Omental fat pad (tissue), 4 donors: ENCODE data around the gene DDR2. TPM values are rescaled to one million over a fixed set of nuclear protein-coding genes. Genes with fewer than 3 reads are reported as not detected.

ENCODE experiments used
- ATAC-seq: fragments of 150-250 bp; one replicate; pipeline ENCODE4 v1.9.1; 2016; ENCODE audit warnings: mild to moderate bottlenecking, moderate library complexity; ENCODE audit not compliant: low FRiP score
- DNase-seq: peaks from one replicate; pipeline ENCODE4 v3.0.0-alpha.2; 2019; ENCODE audit warnings: low spot score
- small RNA-seq: library from RNA; depleted of rRNA; stranded (forward); fragments of <200 nt; gene quantifications from one replicate; pipeline ENCODE3, GENCODE V24; 2016
- total RNA-seq, 4 donors: library from RNA; depleted of rRNA; stranded (reverse); fragments of >200 nt; gene quantifications; one replicate each; pipeline ENCODE4 v1.1.0, GENCODE V29; 2016
- TF ChIP-seq, protein P1 (sequence below), 3 donors: fragments of 450-650 bp; IDR thresholded peaks; one replicate each; pipeline ENCODE4 v1.5.1; 2016 to 2017; ENCODE audit warnings: antibody characterized with exemption in 3 of 3, mild to moderate bottlenecking in 3 of 3, moderate library complexity in 2 of 3

DDR2 gene
- total RNA-seq, 4 donors from 2014 or later, result 140 to 164 (median 145) TPM

DNA sequence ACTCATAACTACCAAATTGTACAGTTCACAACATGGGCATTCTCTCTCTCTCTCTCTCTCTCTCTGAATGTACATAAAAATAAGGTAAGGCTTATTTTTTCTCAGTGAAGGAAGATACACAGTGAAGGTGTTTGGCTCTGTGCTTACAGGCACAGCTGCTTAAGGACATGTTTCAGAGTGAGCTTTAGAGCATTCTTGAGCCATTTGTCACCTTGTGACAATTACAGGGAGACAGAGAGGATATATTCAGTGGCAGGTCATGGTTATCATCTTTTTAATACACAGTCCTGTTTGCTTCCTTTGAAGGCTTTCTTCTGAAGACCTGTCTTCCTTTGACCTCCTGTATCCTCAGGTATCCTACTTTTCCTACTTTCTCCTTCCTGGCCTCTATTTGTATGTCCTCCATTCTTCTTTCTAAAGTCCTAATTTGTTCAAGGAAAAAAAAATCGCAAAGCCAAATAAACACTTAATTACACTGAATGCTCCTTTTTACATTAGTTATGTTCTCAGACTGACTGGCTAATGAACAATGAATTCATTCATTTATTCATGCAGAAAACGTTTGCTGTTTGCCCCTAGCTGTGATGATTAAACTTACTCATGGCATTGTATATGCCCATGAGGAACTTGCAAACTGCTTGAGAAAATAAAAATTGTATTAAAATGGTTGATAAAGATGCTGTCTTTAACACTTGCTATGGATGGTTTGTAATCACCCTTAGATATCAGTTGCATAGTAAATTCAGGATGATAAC, 191.7 kb downstream of the DDR2 start:
- ATAC-seq (no peak), DNase-seq (no peak)
- TF ChIP-seq, protein P1, sequence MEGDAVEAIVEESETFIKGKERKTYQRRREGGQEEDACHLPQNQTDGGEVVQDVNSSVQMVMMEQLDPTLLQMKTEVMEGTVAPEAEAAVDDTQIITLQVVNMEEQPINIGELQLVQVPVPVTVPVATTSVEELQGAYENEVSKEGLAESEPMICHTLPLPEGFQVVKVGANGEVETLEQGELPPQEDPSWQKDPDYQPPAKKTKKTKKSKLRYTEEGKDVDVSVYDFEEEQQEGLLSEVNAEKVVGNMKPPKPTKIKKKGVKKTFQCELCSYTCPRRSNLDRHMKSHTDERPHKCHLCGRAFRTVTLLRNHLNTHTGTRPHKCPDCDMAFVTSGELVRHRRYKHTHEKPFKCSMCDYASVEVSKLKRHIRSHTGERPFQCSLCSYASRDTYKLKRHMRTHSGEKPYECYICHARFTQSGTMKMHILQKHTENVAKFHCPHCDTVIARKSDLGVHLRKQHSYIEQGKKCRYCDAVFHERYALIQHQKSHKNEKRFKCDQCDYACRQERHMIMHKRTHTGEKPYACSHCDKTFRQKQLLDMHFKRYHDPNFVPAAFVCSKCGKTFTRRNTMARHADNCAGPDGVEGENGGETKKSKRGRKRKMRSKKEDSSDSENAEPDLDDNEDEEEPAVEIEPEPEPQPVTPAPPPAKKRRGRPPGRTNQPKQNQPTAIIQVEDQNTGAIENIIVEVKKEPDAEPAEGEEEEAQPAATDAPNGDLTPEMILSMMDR (IDR thresholded peaks at IDR 0.05), result no peak

DNA sequence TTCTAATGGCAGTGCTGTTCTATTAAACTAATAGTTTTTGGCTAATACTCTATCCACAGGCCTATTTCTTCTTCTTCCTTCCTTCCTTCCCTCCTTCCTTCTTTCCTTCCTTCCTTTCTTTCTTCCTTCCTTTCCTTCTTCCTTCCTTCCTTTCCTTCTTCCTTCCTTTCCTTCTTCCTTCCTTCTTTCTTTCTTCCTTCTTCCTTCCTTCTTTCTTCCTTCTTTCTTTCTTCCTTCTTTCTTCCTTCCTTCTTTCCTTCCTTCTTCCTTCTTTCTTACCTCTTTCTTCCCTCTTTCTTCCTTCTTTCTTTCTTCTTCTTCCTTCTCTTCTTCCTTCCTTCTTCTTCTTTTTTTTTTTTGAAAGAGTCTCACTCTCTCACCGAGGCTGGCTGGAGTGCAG, 197.0 kb downstream of the DDR2 start:
- ATAC-seq, result no peak
- no peak for DNase-seq
- TF ChIP-seq, protein P1 (IDR thresholded peaks at IDR 0.05), result no peak

DNA sequence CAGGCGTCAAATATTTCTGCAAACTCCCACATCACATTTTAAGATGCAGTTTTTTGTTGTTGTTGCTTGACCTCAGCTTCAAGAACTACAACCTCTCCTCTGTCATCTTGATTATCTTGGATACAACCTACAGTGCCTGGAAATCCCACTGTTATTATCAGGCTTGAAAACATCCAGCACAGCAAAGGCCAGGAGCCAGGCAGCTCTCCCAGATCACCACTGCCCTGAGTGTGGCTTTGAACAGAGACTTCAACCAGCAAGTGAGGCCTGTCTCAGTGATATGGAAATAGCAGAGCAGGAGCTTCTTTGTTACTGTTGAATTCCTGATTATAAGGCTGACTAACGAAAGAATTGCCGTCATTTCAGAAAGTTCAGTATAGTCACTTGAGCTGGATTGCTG, 200.2 kb downstream of the DDR2 start:
- TF ChIP-seq, protein P1 (IDR thresholded peaks at IDR 0.05), result no peak
- no peak for DNase-seq
- no peak for ATAC-seq

DNA sequence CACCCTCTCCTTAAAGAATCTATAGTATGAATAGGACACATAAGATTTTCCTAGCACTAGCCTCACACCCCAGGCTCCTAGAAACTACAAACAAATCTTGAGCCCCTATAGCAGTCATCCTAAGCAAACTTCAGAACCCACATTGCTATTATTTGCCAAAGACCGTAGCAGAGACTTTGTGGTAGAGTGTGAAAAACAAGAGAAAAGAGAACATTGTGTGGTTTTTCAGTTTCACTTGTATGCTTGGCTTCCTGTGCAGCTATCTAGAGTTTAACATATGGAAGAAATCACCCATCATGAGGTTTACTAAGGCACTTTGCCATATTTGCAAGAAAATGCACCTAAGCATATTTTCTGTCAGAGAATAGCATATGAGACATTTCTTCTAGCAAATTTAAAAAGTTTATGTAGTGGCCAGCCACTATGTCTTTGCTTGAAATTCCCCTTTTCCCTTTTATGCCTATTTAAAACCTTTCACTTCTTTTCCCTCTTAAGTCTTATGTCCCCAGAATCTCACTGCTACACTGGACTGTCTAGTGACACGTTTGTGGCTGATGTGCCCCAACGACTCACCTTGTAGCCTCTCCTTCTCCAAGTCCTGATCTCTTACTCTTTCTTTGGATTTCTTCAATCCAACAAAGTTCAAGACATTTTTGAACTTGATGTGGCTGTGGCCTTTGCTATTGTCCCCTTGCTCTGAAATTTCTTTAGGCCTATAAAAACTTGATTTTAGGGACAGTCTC, 203.1 kb downstream of the DDR2 start:
- DNase-seq (no peak), ATAC-seq (no peak)
- TF ChIP-seq, protein P1 (IDR thresholded peaks at IDR 0.05), result no peak

Small RNA genes within 50 kb of the gene (small RNA-seq; reads per million reads assigned to genes)
- gene RN7SL861P, result not detected

Other genes starting within 250 kb of the DDR2 start
- gene SH2D1B, start 220.3 kb upstream of the DDR2 start, total RNA-seq, result under 1 TPM; 0.12 to 0.47 (median 0.25) TPM
- gene UHMK1, start 134.6 kb upstream of the DDR2 start, total RNA-seq, result 10 to 100 TPM; 56.9 to 83.1 (median 71.5) TPM
- gene UAP1, start 70.7 kb upstream of the DDR2 start, total RNA-seq, result 100 to 1,000 TPM; 157 to 485 (median 258) TPM
- 10 to 100 TPM; 11.8 to 40.1 (median 20.5) TPM for gene HSD17B7, start 158.2 kb downstream of the DDR2 start, total RNA-seq
- gene CCDC190, start 228.7 kb downstream of the DDR2 start, total RNA-seq, result not detected